WTC11 (cell line): ENCODE measurements around the gene MPND. TPM values are rescaled to one million over a fixed set of nuclear protein-coding genes. Genes with fewer than 3 reads are reported as not detected.
A peak's percentile ranks its signal among the peaks of the same experiment; 100 is the strongest.

Source experiments
- ATAC-seq: fragments of 200-7000 bp; cut with Tn5 transposase; 2 replicates; pipeline ENCODE4 v1.10.0; 2021; ENCODE audit warnings: mild to moderate bottlenecking, moderate library complexity
- CTCF ChIA-PET: fragments of 300-600 bp; sonication (Branson Sonifier 250); formaldehyde crosslinking; loops from one replicate; lab custom pipeline; 2021; ENCODE audit warnings: antibody characterized with exemption; lab: Charles Lee
- POLR2A ChIA-PET: fragments of 350-600 bp; sonication (Branson Sonifier 250); formaldehyde crosslinking; loops from one replicate; lab custom pipeline; 2021; ENCODE audit warnings: antibody characterized with exemption; lab: Charles Lee
- DNase-seq: peaks from one replicate; pipeline ENCODE4 v3.0.0; 2021; ENCODE audit warnings: low spot score
- H3K27ac Mint-ChIP-seq: 2 replicates; pipeline ENCODE4 v1.8.0; 2021; ENCODE audit warnings: mixed read lengths
- H3K27me3 Mint-ChIP-seq: 2 replicates; pipeline ENCODE4 v1.8.0; 2021; ENCODE audit warnings: low read depth, mild to moderate bottlenecking, moderate library complexity, mixed read lengths
- H3K36me3 Mint-ChIP-seq: 2 replicates; pipeline ENCODE4 v1.8.0; 2021; ENCODE audit warnings: mixed read lengths
- H3K4me1 Mint-ChIP-seq: 2 replicates; pipeline ENCODE4 v1.8.0; 2022; ENCODE audit warnings: mixed read lengths
- H3K4me3 Mint-ChIP-seq: 2 replicates; pipeline ENCODE4 v1.8.0; 2021; ENCODE audit warnings: mild to moderate bottlenecking, moderate library complexity, mixed read lengths
- H3K9me3 Mint-ChIP-seq: 2 replicates; pipeline ENCODE4 v1.8.0; 2021; ENCODE audit warnings: mixed read lengths
- E2F4 ChIP-seq: sonication (generic); formaldehyde crosslinking; IDR thresholded peaks from 2 replicates; pipeline ENCODE4 v1.8.1; 2022; ENCODE audit warnings: low read depth, mild to moderate bottlenecking, moderate library complexity, missing genetic modification reagents, borderline replicate concordance
- ELF4 ChIP-seq: sonication (generic); formaldehyde crosslinking; IDR thresholded peaks from 2 replicates; pipeline ENCODE4 v1.8.1; 2022; ENCODE audit warnings: low read depth, mild to moderate bottlenecking, moderate library complexity, missing genetic modification reagents
- FOXP1 ChIP-seq: sonication (generic); formaldehyde crosslinking; IDR thresholded peaks from 2 replicates; pipeline ENCODE4 v1.8.0; 2022; ENCODE audit warnings: missing genetic modification reagents, mild to moderate bottlenecking, moderate library complexity, borderline replicate concordance
- FOXP4 ChIP-seq: sonication (generic); formaldehyde crosslinking; IDR thresholded peaks from 2 replicates; pipeline ENCODE4 v1.8.0; 2022; ENCODE audit warnings: mild to moderate bottlenecking, missing genetic modification reagents
- GABPB1 ChIP-seq: sonication (generic); formaldehyde crosslinking; IDR thresholded peaks from 2 replicates; pipeline ENCODE4 v1.8.1; 2023; ENCODE audit warnings: mild to moderate bottlenecking, missing genetic modification reagents
- GRHL2 ChIP-seq: fragments of 250-450 bp; sonication (Bioruptor Pico); IDR thresholded peaks from 2 replicates; pipeline ENCODE4 v1.8.0; 2022; ENCODE audit warnings: mild to moderate bottlenecking, moderate library complexity; ENCODE audit not compliant: insufficient replicate concordance, severe bottlenecking
- GTF2I ChIP-seq: fragments of 250-450 bp; sonication (Bioruptor Pico); conservative IDR thresholded peaks from 2 replicates; pipeline ENCODE4 v1.4.0; 2021; ENCODE audit warnings: mild to moderate bottlenecking
- HMGA2 ChIP-seq: fragments of 250-450 bp; sonication (Bioruptor Pico); IDR thresholded peaks from 2 replicates; pipeline ENCODE4 v1.4.0; 2021; ENCODE audit warnings: mild to moderate bottlenecking, moderate library complexity
- HMGXB4 ChIP-seq: sonication (generic); formaldehyde crosslinking; IDR thresholded peaks from 2 replicates; pipeline ENCODE4 v1.8.1; 2023; ENCODE audit warnings: mild to moderate bottlenecking, moderate library complexity, missing genetic modification reagents
- JAZF1 ChIP-seq: fragments of 250-450 bp; sonication (Bioruptor Pico); IDR thresholded peaks from 2 replicates; pipeline ENCODE4 v1.9.0; 2021; ENCODE audit warnings: moderate library complexity, mild to moderate bottlenecking, inconsistent platforms
- MAX ChIP-seq: sonication (generic); formaldehyde crosslinking; IDR thresholded peaks from 2 replicates; pipeline ENCODE4 v1.8.0; 2022; ENCODE audit warnings: mild to moderate bottlenecking, missing genetic modification reagents
- MYBL2 ChIP-seq: sonication (generic); formaldehyde crosslinking; IDR thresholded peaks from 2 replicates; pipeline ENCODE4 v1.8.1; 2023; ENCODE audit warnings: mild to moderate bottlenecking, moderate library complexity, missing genetic modification reagents
- NR2C2 ChIP-seq: sonication (generic); formaldehyde crosslinking; IDR thresholded peaks from 2 replicates; pipeline ENCODE4 v1.8.0; 2022; ENCODE audit warnings: mild to moderate bottlenecking, missing genetic modification reagents
- PRRX2 ChIP-seq: fragments of 250-450 bp; sonication (Bioruptor Pico); IDR thresholded peaks from 2 replicates; pipeline ENCODE4 v1.8.0; 2021; ENCODE audit warnings: mild to moderate bottlenecking
- SOX15 ChIP-seq: fragments of 250-450 bp; sonication (Bioruptor Pico); IDR thresholded peaks from 2 replicates; pipeline ENCODE4 v1.9.0; 2021; ENCODE audit warnings: mild to moderate bottlenecking
- TEAD1 ChIP-seq: sonication (generic); formaldehyde crosslinking; IDR thresholded peaks from 2 replicates; pipeline ENCODE4 v1.8.0; 2022; ENCODE audit warnings: mild to moderate bottlenecking, missing genetic modification reagents
- ZNF138 ChIP-seq: sonication (generic); formaldehyde crosslinking; conservative IDR thresholded peaks from 2 replicates; pipeline ENCODE4 v1.8.1; 2022; ENCODE audit warnings: mild to moderate bottlenecking, moderate library complexity, missing genetic modification reagents
- ZNF232 ChIP-seq: sonication (generic); formaldehyde crosslinking; IDR thresholded peaks from 2 replicates; pipeline ENCODE4 v1.8.0; 2022; ENCODE audit warnings: mild to moderate bottlenecking, missing genetic modification reagents
- ZNF281 ChIP-seq: sonication (generic); formaldehyde crosslinking; IDR thresholded peaks from 2 replicates; pipeline ENCODE4 v1.8.0; 2023; ENCODE audit warnings: mild to moderate bottlenecking, missing genetic modification reagents
- ZNF396 ChIP-seq: fragments of 250-450 bp; sonication (Bioruptor Pico); IDR thresholded peaks from 2 replicates; pipeline ENCODE4 v1.8.0; 2021; ENCODE audit warnings: mild to moderate bottlenecking, moderate library complexity, borderline replicate concordance
- ZNF416 ChIP-seq: fragments of 250-450 bp; sonication (Bioruptor Pico); IDR thresholded peaks from 2 replicates; pipeline ENCODE4 v1.9.0; 2021; ENCODE audit warnings: mild to moderate bottlenecking, inconsistent platforms
- ZNF532 ChIP-seq: fragments of 250-450 bp; sonication (Bioruptor Pico); IDR thresholded peaks from 2 replicates; pipeline ENCODE4 v1.9.0; 2021; ENCODE audit warnings: mild to moderate bottlenecking, borderline replicate concordance
- ZNF671 ChIP-seq: fragments of 250-450 bp; sonication (Bioruptor Pico); IDR thresholded peaks from 2 replicates; pipeline ENCODE4 v1.8.0; 2021; ENCODE audit warnings: mild to moderate bottlenecking
- ZSCAN18 ChIP-seq: fragments of 250-450 bp; sonication (Bioruptor Pico); IDR thresholded peaks from 2 replicates; pipeline ENCODE4 v2.1.2; 2022; ENCODE audit warnings: mild to moderate bottlenecking, moderate library complexity
- total RNA-seq: library from RNA; stranded (reverse); gene quantifications from 3 replicates; pipeline ENCODE4 v1.2.3, GENCODE V29; 2021

MPND gene
- total RNA-seq, 1 experiment from 2014 or later: 28.3 TPM

GRCh38 chr19:4374498-4375163 lies 31.3 kb downstream of the MPND start:
- no peak for DNase-seq
- no peak for ATAC-seq
- no peak overlapping the region; the same call in 1 of the 2 replicates for H3K27ac Mint-ChIP-seq
- H3K9me3 Mint-ChIP-seq: no peaks in the 10 kb centered on the region
- peaks cover 41% of the 10 kb centered on the region for H3K4me1 Mint-ChIP-seq
- H3K36me3 Mint-ChIP-seq: no peaks in the 10 kb centered on the region
- ChIA-PET POLR2A (interaction anchor here (0.9 to 1.8 kb wide), 4 partner anchors 13 to 32 kb away, joined by 4 to 7 read pairs (median 5); no protein-coding TSS in a partner anchor), CTCF (interaction anchor here (1.1 to 5.2 kb wide), 12 partner anchors 10 to 235 kb away, joined by 3 to 48 read pairs (median 12); partner anchors contain the start of genes CHAF1A, FSD1, MPND and SH3GL1)
- H3K4me3 Mint-ChIP-seq: no peak overlapping the region
- no peaks in the 10 kb centered on the region for H3K27me3 Mint-ChIP-seq
- TF ChIP-seq E2F4 (CRISPR knock-in tag) (no peak), ZNF396 (CRISPR knock-in tag) (no peak), HMGA2 (no peak), FOXP4 (no peak), NR2C2 (CRISPR knock-in tag) (peak; percentile 37; the same call in 1 of the 2 replicates), TEAD1 (CRISPR knock-in tag) (no peak), ELF4 (CRISPR knock-in tag) (no peak), ZSCAN18 (no peak), ZNF416 (no peak), ZNF232 (CRISPR knock-in tag) (no peak), ZNF281 (CRISPR knock-in tag) (0 out of 2 replicates have a peak, but pooled peaks have one; percentile 21), ZNF671 (CRISPR knock-in tag) (no peak), ZNF532 (CRISPR knock-in tag) (no peak), JAZF1 (no peak), MAX (CRISPR knock-in tag) (no peak), GTF2I (CRISPR knock-in tag) (no peak), FOXP1 (CRISPR knock-in tag) (0 out of 2 replicates have a peak, but pooled peaks have one; percentile 12), MYBL2 (CRISPR knock-in tag) (no peak), GABPB1 (CRISPR knock-in tag) (peak; percentile 77), ZNF138 (CRISPR knock-in tag) (no peak), PRRX2 (no peak), HMGXB4 (CRISPR knock-in tag) (0 out of 2 replicates have a peak, but pooled peaks have one; percentile 26), GRHL2 (CRISPR knock-in tag) (no peak), SOX15 (CRISPR knock-in tag) (no peak)
